ENCODE results near the gene ADAM15. TPM values are rescaled to one million over a fixed set of nuclear protein-coding genes. Genes with fewer than 3 reads are reported as not detected.
A peak's percentile ranks its signal among the peaks of the same experiment; 100 is the strongest.

ADAM15 gene
- polyA plus RNA-seq, 12 donors, result 47.2 to 143 (median 56.3) TPM; not detected in 1

DNA sequence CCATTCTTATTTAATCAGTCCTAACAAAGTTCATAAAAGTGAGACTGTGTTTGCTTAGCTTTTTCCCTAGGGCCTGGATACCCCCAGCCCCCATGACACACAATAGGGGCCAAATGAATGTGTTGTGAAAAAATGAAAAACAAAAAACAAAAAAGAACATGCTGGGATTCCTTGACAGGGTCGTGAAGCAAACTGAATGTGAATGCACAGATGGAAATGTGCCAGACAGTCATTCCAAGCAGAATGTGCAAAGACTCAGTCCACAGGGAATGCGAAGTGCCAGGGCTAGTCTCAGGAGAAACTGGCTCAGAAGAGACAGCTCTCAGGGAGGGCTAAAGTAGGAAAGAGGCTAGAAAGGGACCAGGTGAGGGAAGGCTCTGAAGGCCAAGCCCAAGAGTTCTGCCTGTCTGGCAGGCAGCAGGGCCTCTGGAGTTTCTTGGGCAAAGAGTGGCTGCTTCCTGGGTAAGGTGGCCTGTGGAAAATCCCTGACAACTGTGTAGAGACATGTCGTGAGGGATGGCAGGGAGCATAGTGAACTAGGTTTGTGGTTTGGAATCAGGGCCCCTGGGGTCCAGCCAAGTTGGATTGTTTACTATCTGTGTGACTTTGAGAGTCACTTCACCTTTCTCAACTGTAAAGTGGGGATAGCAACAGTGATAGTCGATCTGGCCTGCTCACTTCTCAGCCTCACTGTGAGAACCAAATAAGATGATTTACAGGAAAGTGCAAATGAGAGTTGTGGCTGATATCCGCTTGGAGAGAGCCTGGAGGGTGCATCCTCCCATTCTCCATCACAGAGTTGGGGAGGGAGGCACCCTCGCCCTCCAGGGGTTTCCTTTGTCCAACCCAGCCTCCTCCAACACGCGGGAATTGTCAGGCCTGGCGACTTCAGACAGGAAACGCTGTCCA, 1.2 kb upstream of the ADAM15 start:
- no peak for DNase-seq

DNA sequence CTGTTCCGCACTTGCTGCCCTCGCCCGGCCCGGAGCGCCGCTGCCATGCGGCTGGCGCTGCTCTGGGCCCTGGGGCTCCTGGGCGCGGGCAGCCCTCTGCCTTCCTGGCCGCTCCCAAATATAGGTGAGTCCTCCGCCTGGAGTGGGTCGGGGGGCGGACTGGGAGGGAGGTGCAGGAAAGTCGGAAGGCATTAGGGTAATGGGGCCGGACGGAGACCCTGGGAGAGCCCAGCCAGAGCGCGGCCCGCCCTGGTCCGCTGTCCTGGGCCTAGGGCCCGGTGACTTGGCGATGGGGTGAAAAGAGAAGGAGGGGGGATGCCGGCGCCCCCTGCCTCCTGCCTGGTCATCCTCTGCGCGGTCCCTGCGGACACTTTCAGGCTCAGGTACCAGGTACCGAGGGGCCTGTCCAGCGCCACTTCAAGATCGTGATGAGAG, 243 bp downstream of the ADAM15 start:
- no peak for DNase-seq

DNA sequence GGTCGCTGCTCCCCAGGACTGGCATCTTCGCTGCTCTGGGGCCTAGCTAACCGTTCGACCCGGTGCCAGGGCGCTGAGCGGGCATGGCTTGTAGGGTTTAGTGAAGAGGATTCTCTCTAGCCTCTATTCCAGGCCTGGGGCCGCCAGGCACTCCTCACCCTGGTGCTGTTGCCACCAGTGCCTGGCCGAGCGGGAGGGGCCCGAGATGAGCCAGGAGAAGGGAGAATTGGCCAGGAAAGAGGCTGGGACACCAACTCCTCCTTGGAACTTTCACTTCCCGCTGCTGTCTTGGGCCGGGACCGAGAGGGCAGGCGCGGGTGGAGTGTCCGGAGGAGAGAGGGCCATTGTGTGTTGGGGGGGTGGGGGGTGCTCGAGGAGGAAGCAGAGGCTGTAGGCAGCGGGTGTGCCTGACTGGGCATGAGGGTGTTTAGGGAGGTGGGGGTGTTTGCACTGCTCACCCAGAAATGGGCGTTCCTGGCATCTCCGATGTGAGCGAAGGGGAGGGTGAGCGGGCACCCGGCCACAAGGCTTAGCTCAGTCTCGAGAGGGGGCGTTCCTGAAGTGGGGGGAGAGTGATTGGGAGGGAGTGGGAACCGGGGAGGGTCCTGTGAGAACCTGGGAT, 772 bp downstream of the ADAM15 start:
- no peak for DNase-seq

DNA sequence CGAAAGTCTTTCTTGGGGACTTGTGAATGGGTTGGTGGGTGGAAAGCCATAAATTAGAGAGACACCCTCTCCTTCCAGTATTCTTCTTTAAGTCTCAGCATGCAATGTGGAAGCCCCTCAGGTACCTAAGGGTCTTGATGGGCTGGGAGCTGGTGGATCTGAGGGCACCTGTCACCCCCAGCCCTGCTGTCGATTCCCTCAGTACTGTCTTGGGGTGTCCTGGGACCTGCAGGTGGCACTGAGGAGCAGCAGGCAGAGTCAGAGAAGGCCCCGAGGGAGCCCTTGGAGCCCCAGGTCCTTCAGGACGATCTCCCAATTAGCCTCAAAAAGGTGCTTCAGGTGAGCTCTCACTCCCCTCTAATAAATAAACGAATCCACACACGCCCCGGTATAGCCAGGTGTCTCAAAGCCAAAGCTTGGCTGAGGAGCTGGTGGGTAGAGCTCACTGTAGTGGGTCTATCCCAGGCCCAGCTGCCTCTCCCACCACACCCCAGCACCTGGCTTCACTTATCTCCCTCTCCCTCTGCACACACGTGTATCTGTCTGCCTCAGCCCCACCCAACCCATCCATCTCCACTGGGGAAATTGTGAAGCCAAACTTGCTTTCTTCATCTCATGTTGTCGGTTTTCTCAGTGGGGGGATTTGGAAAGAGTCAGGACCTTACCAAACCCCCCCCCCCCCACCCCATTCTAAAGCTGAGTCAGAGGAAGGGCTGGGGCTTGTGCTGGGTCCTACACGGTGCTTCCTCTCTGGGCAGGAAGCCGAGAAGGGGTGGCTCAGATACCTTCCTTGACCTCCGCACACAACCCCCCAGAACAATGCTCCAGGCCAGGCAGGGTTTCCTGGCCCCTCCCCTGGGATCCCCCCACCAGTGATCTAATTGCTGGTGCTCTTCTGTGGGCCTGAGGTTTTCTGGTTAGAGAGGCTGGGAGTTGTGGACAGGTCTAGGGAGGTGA, 1.6 kb downstream of the ADAM15 start:
- no peak for DNase-seq

DNA sequence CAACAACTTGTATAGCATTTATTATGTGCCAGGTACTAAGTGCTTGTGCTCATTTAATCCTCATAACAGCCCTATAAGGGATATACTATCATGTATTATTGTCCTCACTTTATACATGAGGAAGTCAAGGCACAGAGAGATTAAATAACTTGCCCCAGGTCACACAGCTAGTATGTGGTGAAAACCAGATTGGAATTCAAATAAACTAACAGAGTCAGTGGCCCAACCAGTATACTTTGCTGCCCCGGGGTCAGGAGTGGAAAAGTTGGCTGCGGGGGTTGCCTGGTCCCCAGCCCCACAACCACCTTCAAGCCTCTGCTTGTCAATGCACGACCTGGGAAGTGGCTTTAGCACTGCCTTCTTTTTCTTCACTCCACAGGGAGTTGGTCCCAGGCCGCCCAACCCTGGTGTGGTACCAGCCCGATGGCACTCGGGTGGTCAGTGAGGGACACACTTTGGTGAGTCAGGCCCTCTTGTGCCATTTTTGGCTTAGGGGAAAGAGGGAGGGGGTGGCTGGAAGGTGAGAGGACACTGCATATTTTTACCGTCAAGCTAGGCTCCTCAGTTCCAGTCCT, 2.5 kb downstream of the ADAM15 start:
- no peak for DNase-seq

DNA sequence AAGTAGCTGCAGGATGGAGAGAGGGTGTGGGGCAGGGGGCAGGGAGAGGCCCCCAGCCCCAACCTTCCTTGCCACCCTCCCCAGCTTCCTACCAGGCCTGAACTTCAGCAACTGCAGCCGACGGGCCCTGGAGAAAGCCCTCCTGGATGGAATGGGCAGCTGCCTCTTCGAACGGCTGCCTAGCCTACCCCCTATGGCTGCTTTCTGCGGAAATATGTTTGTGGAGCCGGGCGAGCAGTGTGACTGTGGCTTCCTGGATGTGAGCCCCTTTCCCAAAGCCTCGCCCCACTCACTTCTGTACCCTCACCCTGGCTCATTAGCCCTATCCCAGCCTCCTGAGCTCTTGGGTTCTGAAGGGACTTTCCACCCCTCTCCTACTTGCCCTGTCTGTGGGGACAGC, 6.0 kb downstream of the ADAM15 start:
- no peak for DNase-seq

DNA sequence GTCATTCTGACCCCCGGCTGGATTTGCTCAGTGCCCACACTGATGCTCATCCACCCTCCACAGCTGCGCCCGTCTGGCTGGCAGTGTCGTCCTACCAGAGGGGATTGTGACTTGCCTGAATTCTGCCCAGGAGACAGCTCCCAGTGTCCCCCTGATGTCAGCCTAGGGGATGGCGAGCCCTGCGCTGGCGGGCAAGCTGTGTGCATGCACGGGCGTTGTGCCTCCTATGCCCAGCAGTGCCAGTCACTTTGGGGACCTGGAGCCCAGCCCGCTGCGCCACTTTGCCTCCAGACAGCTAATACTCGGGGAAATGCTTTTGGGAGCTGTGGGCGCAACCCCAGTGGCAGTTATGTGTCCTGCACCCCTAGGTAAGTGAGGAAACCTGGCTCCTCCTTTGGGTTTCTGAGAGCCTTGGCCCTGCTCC, 6.7 kb downstream of the ADAM15 start:
- no peak for DNase-seq

DNA sequence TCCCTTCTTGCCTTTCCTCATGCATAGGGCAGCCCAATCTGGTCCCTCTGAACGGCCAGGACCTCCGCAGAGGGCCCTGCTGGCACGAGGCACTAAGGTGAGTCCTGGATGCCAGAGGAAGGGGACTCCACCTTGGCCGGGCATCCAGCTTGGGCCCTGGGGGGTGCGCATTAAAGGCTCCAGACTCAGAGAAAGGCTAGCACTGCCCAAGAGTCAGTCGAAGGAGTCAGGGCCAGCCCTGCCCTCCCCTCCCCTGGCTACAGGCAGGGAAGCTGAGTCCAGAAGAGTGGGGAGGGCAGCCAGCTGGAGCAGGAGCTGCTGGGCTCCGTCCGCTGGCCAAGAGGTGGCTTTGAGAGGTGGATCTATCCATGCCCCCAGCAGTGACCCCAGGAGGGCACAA, 9.6 kb downstream of the ADAM15 start:
- DNase-seq, result no peak

DNA sequence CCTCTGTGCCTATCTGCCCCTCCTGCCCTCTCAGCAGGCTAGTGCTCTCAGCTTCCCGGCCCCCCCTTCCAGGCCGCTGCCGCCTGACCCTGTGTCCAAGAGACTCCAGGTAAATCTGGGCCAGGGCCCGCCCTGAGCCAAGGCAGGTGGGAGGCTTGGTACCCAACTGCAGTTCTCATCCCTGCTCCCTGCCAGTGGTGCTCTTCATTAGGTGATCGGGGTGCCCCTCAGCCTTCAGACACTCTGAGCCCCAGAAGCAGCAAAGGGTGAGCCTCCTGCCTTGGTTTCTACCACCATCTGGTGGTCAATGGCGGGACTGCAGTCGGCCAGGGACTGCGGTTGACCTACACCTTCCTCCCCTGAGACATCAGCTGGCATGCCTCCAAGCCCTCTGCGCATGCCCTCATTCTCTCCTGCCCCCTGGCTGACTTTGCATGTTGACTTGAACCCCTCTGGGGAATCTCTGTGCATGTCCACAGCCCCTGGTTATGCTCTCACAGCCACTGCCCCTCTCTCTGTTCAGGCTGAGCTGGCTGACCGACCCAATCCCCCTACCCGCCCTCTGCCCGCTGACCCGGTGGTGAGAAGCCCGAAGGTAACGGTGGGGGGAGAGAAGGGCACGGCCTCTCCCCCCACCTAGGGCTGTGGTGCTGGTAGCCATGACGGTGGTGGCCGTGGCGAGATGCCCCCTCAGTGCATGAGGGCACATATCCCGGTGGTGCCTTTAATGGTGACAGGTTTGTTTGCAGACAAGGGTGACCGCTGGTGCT, 10.4 kb downstream of the ADAM15 start:
- peak; percentile 88 for DNase-seq

DNA sequence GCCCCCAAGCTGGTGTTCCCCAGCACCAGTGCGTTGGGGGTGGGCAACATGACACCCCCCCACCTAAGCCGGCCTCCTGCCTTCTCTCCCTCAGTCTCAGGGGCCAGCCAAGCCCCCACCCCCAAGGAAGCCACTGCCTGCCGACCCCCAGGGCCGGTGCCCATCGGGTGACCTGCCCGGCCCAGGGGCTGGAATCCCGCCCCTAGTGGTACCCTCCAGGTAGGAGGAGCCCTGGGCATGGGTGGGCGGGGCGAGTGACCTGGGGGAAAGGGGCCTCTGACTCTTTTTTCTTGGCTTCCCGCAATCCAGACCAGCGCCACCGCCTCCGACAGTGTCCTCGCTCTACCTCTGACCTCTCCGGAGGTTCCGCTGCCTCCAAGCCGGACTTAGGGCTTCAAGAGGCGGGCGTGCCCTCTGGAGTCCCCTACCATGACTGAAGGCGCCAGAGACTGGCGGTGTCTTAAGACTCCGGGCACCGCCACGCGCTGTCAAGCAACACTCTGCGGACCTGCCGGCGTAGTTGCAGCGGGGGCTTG, 11.1 kb downstream of the ADAM15 start:
- DNase-seq, result no peak

DNA sequence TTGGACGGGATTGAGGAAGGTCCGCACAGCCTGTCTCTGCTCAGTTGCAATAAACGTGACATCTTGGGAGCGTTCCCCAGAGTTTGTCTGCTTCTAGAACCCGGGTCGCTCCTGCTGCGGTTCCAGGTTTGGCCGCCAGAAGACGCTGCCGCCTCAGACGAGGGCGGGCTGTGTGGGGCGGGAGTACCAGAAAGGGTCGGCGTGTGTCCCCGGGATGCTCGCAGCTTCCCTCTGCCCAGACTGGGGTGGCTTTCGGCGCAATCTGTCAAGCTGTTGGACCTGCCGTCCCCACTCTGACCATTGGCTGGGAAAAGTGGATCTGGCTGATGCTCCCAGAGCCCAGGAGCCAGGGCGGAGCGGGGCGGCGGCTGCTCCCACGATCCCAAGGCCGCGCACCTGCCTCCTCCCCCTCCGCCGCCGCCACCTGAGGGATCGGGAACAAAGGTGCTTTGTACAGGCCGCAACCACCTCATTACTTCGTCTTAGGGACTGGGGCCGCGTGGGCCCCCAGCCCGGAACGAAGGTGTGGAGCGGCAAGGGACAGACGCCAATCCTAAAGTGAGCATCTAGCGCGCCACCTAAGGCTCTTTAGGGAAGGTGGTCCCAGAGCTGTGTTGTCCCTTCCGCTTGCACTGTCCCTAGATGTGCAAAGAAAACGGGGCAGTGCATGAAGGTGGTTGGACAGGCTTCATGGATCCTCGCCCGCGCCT, 11.7 kb downstream of the ADAM15 start:
- DNase-seq, result no peak

DNA sequence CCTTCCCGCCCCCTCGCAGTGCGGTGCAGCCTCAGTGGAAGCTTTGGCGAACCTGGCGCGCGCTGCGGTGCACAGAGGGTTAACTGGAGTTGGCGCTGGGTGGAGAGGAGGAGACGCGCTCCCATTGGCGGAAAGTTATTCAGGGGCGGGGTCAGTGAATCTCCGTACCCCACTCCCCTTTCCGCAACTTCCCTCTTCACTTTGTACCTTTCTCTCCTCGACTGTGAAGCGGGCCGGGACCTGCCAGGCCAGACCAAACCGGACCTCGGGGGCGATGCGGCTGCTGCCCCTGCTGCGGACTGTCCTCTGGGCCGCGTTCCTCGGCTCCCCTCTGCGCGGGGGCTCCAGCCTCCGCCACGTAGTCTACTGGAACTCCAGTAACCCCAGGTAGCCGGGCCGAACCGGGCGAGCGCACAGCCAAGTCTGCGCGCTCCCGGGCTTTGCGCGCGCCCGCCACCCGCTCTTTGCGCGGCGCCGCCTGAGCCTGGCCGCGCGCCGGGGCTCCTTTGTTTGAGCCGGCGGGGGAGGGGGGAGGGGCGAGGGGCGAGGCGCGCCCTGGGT, 12.5 kb downstream of the ADAM15 start, which contains the start of gene EFNA4:
Gene EFNA4, plus strand, starts transcription at position 191 of the 561 bp plus-strand sequence. Its CDS starts 84 bp downstream, at position 275.
- peak; percentile 92 for DNase-seq

DNA sequence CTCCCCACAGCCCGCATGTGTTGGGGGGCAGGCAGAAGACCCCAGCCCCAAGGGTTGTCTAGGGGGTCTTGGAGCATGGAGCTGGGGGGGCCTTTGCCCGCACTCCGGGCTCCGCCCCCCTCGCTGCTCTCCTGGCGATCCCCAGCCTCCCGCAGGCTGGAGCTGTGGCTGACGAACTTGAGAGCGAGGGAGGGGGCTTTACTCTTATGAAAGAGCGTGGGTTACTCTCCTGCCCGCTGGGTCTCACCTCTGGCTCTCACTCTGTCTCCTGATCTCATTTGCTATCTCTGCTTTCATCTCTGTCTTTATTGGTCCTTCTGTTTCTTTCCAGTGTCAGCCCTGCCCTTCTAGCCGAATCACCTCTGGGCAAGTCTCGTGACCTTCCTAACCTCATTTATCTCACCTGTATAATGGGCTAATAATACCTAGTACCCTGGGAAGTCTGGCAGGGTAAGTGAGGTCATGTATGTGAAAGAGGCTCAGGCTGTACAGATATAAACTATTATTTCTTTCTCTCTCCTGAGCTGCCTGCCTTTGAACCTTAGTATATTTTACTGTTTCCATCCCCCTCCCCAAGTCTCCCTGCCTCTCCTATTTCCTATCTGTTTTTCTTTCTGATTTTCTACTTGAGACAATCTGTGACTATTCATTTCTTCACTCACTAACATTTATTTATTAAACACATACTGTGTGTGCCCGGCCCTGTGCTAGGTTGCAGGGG, 13.2 kb downstream of the ADAM15 start:
- no peak for DNase-seq

DNA sequence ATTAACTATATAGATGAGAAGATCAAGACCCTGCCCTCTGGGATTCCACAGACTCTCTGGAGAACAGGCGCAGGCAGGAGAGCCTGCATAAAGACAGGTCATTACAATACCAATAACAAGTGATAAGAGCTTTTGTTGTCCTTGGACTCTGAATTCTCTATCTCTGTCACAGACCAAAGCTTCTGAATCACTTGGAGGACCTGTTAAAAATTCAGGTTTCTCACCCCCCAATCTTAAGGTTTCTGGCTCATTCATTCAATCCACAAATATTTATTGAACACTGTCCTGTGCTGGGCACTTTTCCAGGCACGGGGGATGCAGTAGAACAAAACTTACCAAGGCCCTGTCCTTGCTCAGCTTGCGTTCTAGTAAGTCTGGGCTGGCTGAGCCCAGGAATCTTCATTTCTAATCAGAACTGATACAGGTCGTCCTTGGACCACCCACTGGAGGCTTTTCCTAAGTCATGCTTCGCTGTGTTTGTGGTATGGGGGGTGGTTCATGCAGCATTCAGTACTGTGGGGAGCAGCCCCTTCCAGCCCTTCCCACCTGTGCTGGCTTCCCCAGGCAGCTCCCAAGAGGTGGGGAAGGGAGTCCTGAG, 13.8 kb downstream of the ADAM15 start:
- no peak for DNase-seq

DNA sequence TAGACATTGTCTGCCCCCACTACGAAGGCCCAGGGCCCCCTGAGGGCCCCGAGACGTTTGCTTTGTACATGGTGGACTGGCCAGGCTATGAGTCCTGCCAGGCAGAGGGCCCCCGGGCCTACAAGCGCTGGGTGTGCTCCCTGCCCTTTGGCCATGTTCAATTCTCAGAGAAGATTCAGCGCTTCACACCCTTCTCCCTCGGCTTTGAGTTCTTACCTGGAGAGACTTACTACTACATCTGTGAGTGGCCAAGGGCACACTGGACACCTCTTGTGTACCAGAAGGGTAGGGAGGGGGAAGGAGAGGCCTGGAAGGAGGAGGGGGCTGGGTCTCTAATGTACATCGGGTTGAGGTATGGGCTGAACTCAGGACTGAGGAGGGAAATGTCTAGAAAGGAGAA, 15.7 kb downstream of the ADAM15 start:
- DNase-seq, result no peak

DNA sequence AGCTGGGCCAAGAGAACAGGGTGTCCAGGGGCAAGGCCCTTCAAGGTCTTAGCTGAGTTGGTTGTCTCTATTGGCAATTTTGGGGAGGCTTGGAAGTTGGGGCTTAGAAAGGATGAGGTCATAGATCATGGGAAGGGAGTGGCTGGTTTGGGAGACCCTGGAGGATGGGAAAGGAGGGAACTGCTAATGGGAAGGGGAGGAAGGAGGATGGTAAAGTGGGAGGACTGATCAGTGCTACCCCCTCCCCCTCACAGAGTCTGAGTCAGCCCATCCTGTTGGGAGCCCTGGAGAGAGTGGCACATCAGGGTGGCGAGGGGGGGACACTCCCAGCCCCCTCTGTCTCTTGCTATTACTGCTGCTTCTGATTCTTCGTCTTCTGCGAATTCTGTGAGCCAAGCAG, 17.5 kb downstream of the ADAM15 start:
- no peak for DNase-seq

DNA sequence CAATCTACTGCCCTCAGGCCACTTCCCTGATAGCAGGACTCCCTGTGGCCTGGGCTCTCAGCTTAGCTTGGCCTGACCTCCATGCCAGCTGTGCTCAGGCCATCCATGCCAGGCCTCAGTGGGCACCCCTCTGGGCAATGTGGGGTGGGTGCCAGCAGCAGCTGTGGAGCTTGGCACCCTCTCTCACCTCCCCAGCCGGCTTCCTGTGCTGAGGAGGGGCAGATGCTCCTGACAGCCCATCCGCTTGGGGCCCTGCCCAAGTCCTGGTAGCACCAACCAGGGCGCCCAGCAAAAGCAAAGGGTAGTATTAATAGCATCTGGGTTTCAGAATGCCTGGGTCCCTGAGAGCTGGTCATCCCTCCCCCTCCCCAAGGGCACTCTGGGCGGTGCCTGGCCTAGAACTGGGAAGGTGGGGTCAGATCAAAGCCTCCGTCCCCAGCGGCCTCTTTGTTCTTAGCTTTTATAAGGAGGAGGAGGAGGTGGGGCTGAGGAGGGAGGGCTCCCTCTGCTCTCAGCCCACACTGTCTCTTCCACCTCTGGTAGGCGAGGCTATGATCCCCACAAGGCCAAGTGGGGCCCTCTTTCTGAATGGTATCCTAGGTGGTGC, 18.5 kb downstream of the ADAM15 start:
- no peak for DNase-seq

DNA sequence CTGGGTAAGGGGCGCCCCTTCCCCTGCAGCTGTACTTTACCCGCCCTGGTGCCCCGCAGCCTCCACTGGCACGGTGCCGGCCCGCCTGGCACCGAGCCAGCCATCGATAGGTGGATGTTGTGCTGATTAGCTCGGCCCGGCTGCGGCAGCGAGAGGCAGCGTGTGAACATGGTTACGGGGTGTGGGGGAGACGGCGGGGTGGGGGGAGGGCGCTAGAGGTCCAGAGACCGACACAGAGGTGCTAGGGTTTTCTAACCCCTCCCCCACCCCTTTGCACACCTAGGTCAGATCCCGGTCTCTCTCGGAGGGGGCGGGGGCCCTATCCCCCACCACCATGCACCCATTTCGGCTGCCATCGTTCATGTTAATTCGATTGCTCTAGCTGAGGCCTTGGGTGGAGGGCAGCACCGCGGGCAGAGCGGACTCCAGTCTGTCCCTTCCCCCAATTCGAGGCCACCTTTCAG, 19.1 kb downstream of the ADAM15 start:
- DNase-seq, result no peak
